ENCODE results near the gene FHOD3. TPM values are rescaled to one million over a fixed set of nuclear protein-coding genes. Genes with fewer than 3 reads are reported as not detected.

The FHOD3 gene
- total and polyA plus RNA-seq, 2 of the 8 experiments (the other 6 are each of a cell fraction or from before 2014, with no cell fraction given), result 9.7 to 10.5 TPM

- Histone ChIP-seq H3K56ac (replicated peaks; ENCODE audit: insufficient read length, low read depth, low read length) (no peak overlapping the region), H4K8ac (ENCODE audit: extremely low read depth, insufficient read depth, low read length) (no peak overlapping the region), H2BK15ac (ENCODE audit: low read length) (no peak overlapping the region), H3K4me2 (ENCODE audit: insufficient read depth in 1 of 2, low read depth in 2 of 2, low read length in 2 of 2) (no peak overlapping the region), H3K4me3 (ENCODE audit: extremely low read depth in 1 of 4, insufficient read depth in 2 of 4, low read depth in 3 of 4, low read length in 4 of 4) (no peak overlapping the region), H3K79me2 (ENCODE audit: control insufficient read depth in 1 of 2, insufficient read depth in 2 of 2, low read length in 2 of 2) (no peaks in the 10 kb centered on the region), H4K5ac (ENCODE audit: insufficient read length, low read depth, low read length) (no peak overlapping the region), H3K18ac (ENCODE audit: extremely low read depth, low read length) (no peak overlapping the region), H3K27ac (ENCODE audit: low read depth, low read length) (no peak overlapping the region), H3K9me3 (ENCODE audit: insufficient read depth in 2 of 2, low read depth in 1 of 2, low read length in 1 of 2) (no peaks in the 10 kb centered on the region), H3K36me3 (ENCODE audit: control insufficient read depth in 2 of 4, insufficient read depth in 4 of 4, low read length in 3 of 4) (no peaks in the 10 kb centered on the region), H4K91ac (replicated peaks; ENCODE audit: insufficient read length, low read length) (no peak overlapping the region), H3K4me1 (replicated peaks in 1 of 4; ENCODE audit: control insufficient read depth in 3 of 4, insufficient read depth in 4 of 4, low read length in 3 of 4) (peaks cover 0 to 4% (median 0%) of the 10 kb centered on the region in 4 experiments; a peak in 1 of 7 replicates), H3K27me3 (replicated peaks in 1 of 4; ENCODE audit: control insufficient read depth in 3 of 4, extremely low read depth in 1 of 4, insufficient read depth in 3 of 4, low read length in 3 of 4) (no peaks in the 10 kb centered on the region), H3K23me2 (ENCODE audit: low read depth, low read length) (no peaks in the 10 kb centered on the region), H3K23ac (ENCODE audit: insufficient read length) (no peak overlapping the region), H2BK12ac (ENCODE audit: low read depth, low read length) (no peak overlapping the region), H3K9ac (replicated peaks in 1 of 4; ENCODE audit: extremely low read depth in 1 of 4, low read depth in 3 of 4, low read length in 3 of 4) (no peak overlapping the region), H2BK5ac (ENCODE audit: low read depth, low read length) (no peak overlapping the region), H3K79me1 (ENCODE audit: low read depth, low read length) (no peaks in the 10 kb centered on the region), H2BK20ac (ENCODE audit: low read length) (no peak overlapping the region), H2AFZ (ENCODE audit: low read length) (no peak overlapping the region), H4K20me1 (replicated peaks in 1 of 2; ENCODE audit: control insufficient read depth in 1 of 2, insufficient read depth in 2 of 2, low read length in 2 of 2) (no peaks in the 10 kb centered on the region), H2AK5ac (ENCODE audit: low read depth, low read length) (no peak overlapping the region), H3K4ac (replicated peaks; ENCODE audit: insufficient read length, low read depth, low read length) (no peak overlapping the region), H3K14ac (ENCODE audit: insufficient read length) (no peak overlapping the region), H2BK120ac (replicated peaks; ENCODE audit: low read depth, low read length) (no peak overlapping the region)
- DNase-seq (ENCODE audit: low read depth in 1 of 2, low spot score in 2 of 2) (no peak), FAIRE-seq (no peak)
- POLR2A ChIA-PET (ENCODE audit: partially characterized antibody), result no interaction called here
- WGBS, 2 experiments (ENCODE audit: extremely low coverage in 1 of 2, insufficient coverage in 1 of 2, insufficient read length in 1 of 2, insufficient replicate concordance in 2 of 2, low coverage in 1 of 2, low lambda C conversion rate in 2 of 2, missing lambda C conversion rate in 1 of 2), result 91% methylated on average over 3 of the region's 3 CpGs; no CpG with 5 or more reads in 1 of the 2 experiments
- CTCF ChIA-PET (ENCODE audit: partially characterized antibody), result interaction anchor here (1.3 to 3.3 kb wide), 5 partner anchors 9 to 366 kb away, joined by 3 to 15 read pairs (median 4); no protein-coding TSS in a partner anchor
- TF ChIP-seq SRF (IDR thresholded peaks at IDR 0.05; ENCODE audit: low read depth, low read length), result peak; percentile 3; the same call in 1 of the 2 replicates
Measured at GRCh38 chr18:36650266-36650665, 352.8 kb downstream of the FHOD3 start.
